PC-9 (cell line): ENCODE results near the gene SPATA25. TPM values are rescaled to one million over a fixed set of nuclear protein-coding genes. Genes with fewer than 3 reads are reported as not detected.

ENCODE experiments used
- BruUV-seq: library from RNA; stranded (reverse); fragments of 400-500 nt; replicated peaks from 2 replicates; lab custom pipeline; 2021; lab: Mats Ljungman, UMichigan
- CTCF ChIA-PET: fragments of 300-600 bp; sonication (Branson Sonifier 250); formaldehyde crosslinking; loops from one replicate; lab custom pipeline; 2022; ENCODE audit warnings: antibody characterized with exemption; lab: Charles Lee
- POLR2A ChIA-PET: fragments of 300-600 bp; sonication (Branson Sonifier 250); formaldehyde crosslinking; loops from one replicate; lab custom pipeline; 2022; ENCODE audit warnings: antibody characterized with exemption; ENCODE audit not compliant: unreplicated experiment; lab: Charles Lee
- DNase-seq, 2 experiments: peaks; one replicate each; pipeline versions ENCODE4 v3.0.0 to v3.0.0-alpha.2; 2015 to 2022; ENCODE audit warnings: mixed read lengths in 1 of 2
- H2AFZ ChIP-seq: fragments of 200-600 bp; sonication (generic); 2 replicates; pipeline ENCODE4 v1.8.1; 2017; ENCODE audit warnings: antibody characterized with exemption
- H3F3A ChIP-seq: fragments of 200-600 bp; sonication (generic); 2 replicates; pipeline ENCODE4 v1.8.1; 2017; ENCODE audit warnings: antibody characterized with exemption, mild to moderate bottlenecking, low read depth; ENCODE audit not compliant: insufficient read depth
- H3K27ac ChIP-seq: fragments of 200-600 bp; sonication (generic); 2 replicates; pipeline ENCODE4 v1.6.1; 2016; ENCODE audit warnings: mixed run types
- H3K27me3 ChIP-seq: fragments of 200-600 bp; sonication (generic); 2 replicates; pipeline ENCODE4 v1.6.1; 2016; ENCODE audit warnings: low read depth, mixed run types; ENCODE audit not compliant: insufficient read depth
- H3K36me3 ChIP-seq: fragments of 200-600 bp; sonication (generic); 2 replicates; pipeline ENCODE4 v1.6.1; 2016; ENCODE audit warnings: low read depth, mixed run types
- H3K4me1 ChIP-seq: fragments of 200-600 bp; sonication (generic); replicated peaks from 2 replicates; pipeline ENCODE4 v1.6.1; 2016; ENCODE audit warnings: mixed run types; ENCODE audit not compliant: insufficient read depth
- H3K4me2 ChIP-seq: fragments of 200-600 bp; sonication (generic); 2 replicates; pipeline ENCODE4 v1.6.1; 2017; ENCODE audit warnings: mixed run types
- H3K4me3 ChIP-seq: fragments of 200-600 bp; sonication (generic); 2 replicates; pipeline ENCODE4 v1.6.1; 2016; ENCODE audit warnings: mixed run types
- H3K79me2 ChIP-seq: fragments of 200-600 bp; sonication (generic); 2 replicates; pipeline ENCODE4 v1.6.1; 2017; ENCODE audit warnings: low read depth, mixed run types
- H3K9me2 ChIP-seq: fragments of 200-600 bp; sonication (generic); 2 replicates; pipeline ENCODE4 v1.8.1; 2017; ENCODE audit warnings: mild to moderate bottlenecking; ENCODE audit not compliant: insufficient read depth
- H3K9me3 ChIP-seq: fragments of 200-600 bp; sonication (generic); 2 replicates; pipeline ENCODE4 v1.8.1; 2016; ENCODE audit warnings: low read depth; ENCODE audit not compliant: insufficient read depth
- H4K20me1 ChIP-seq: fragments of 200-600 bp; sonication (generic); 2 replicates; pipeline ENCODE4 v1.8.1; 2017; ENCODE audit not compliant: insufficient read depth
- CTCF ChIP-seq: fragments of 200-600 bp; sonication (generic); conservative IDR thresholded peaks from 2 replicates; pipeline ENCODE4 v1.6.1; 2017; ENCODE audit warnings: mixed run types, antibody characterized with exemption, mild to moderate bottlenecking, moderate library complexity
- EZH2 ChIP-seq: fragments of 200-600 bp; sonication (generic); IDR thresholded peaks from 2 replicates; pipeline ENCODE4 v1.8.0; 2017; ENCODE audit warnings: antibody characterized with exemption, low read depth
- intact Hi-C: fragments of 100-400 bp; cut with micrococcal nuclease; formaldehyde crosslinking; loops from one replicate; pipeline ENCODE4 v1.10.0; 2022; ENCODE audit not compliant: unreplicated experiment
- total RNA-seq: library from RNA; stranded (reverse); gene quantifications from 2 replicates; pipeline ENCODE4 v1.2.3, GENCODE V29; 2021

SPATA25 gene
- total RNA-seq, 1 experiment from 2014 or later = 5.2 TPM

- no peak for DNase-seq
- H3K36me3 ChIP-seq = peaks cover 7% of the 10 kb centered on the region; the same call in 1 of the 2 replicates
- intact Hi-C loops = no loop called here
- peaks cover 35% of the 10 kb centered on the region for H3K4me1 ChIP-seq
- no peak overlapping the region for H3K4me3 ChIP-seq
- TF ChIP-seq CTCF (no peak), EZH2 (no peak)
- H3K27me3 ChIP-seq = no peaks in the 10 kb centered on the region
- no peaks in the 10 kb centered on the region for H3K9me2 ChIP-seq
- H3K79me2 ChIP-seq = peaks cover 15% of the 10 kb centered on the region; the same call in 1 of the 2 replicates
- peaks cover 42% of the 10 kb centered on the region for H3F3A ChIP-seq
- H2AFZ ChIP-seq = no peak overlapping the region
- BruUV-seq = no TSS peak
- no peaks in the 10 kb centered on the region for H3K9me3 ChIP-seq
- ChIA-PET POLR2A (no interaction called here), CTCF (interaction anchor here (0.5 kb wide), 1 partner anchor 47 kb away, joined by 7 read pairs; no protein-coding TSS in a partner anchor)
- no peak overlapping the region for H3K27ac ChIP-seq
- no peaks in the 10 kb centered on the region for H4K20me1 ChIP-seq
- no peak overlapping the region for H3K4me2 ChIP-seq
Observed at GRCh38 chr20:45888681-45889080, 1.3 kb upstream of the SPATA25 start.

GRCh38 chr20:45886590-45887345, 654 bp downstream of the SPATA25 start:
- DNase-seq = no peak
- ChIA-PET POLR2A (no interaction called here), CTCF (no interaction called here)
- H3K79me2 ChIP-seq = peaks cover 34% of the 10 kb centered on the region
- no peaks in the 10 kb centered on the region for H3K9me2 ChIP-seq
- H3K36me3 ChIP-seq = peaks cover 12% of the 10 kb centered on the region
- H3K27ac ChIP-seq = no peak overlapping the region
- H3K4me1 ChIP-seq = peaks cover 38% of the 10 kb centered on the region
- H3K27me3 ChIP-seq = no peaks in the 10 kb centered on the region
- intact Hi-C loops = no loop called here
- peaks cover 53% of the 10 kb centered on the region for H3F3A ChIP-seq
- H4K20me1 ChIP-seq = no peaks in the 10 kb centered on the region
- no peak overlapping the region for H3K4me2 ChIP-seq
- no peak overlapping the region for H2AFZ ChIP-seq
- TF ChIP-seq CTCF = no peak
- TF ChIP-seq EZH2 = no peak
- H3K9me3 ChIP-seq = no peaks in the 10 kb centered on the region
- no peak overlapping the region for H3K4me3 ChIP-seq
- BruUV-seq = no TSS peak

GRCh38 chr20:45883100-45883469, 4.3 kb downstream of the SPATA25 start:
- H3K4me2 ChIP-seq = no peak overlapping the region
- H3F3A ChIP-seq = peaks cover 33% of the 10 kb centered on the region
- intact Hi-C loops = no loop called here
- H3K4me3 ChIP-seq = no peak overlapping the region
- no peaks in the 10 kb centered on the region for H3K9me3 ChIP-seq
- no peaks in the 10 kb centered on the region for H3K27me3 ChIP-seq
- H3K79me2 ChIP-seq = peaks cover 33% of the 10 kb centered on the region
- ChIA-PET POLR2A (no interaction called here), CTCF (interaction anchor here (1.1 kb wide), 1 partner anchor 87 kb away, joined by 3 read pairs; no protein-coding TSS in a partner anchor)
- BruUV-seq = no TSS peak
- TF ChIP-seq EZH2 (no peak), CTCF (no peak)
- no peak for DNase-seq
- H2AFZ ChIP-seq = no peak overlapping the region
- peaks cover 8% of the 10 kb centered on the region; the same call in 1 of the 2 replicates for H3K36me3 ChIP-seq
- no peak overlapping the region for H3K27ac ChIP-seq
- H3K4me1 ChIP-seq = peaks cover 31% of the 10 kb centered on the region
- H4K20me1 ChIP-seq = no peaks in the 10 kb centered on the region
- no peaks in the 10 kb centered on the region for H3K9me2 ChIP-seq
